DMS114 treated with DMSO at 0.1 percent for 48 hours (cell line): Measurements from ENCODE around the gene RPS6KB2.
A peak's percentile ranks its signal among the peaks of the same experiment; 100 is the strongest.
"Not testable (repeated sequence)": the region's sequence is repeated elsewhere in the genome, so short reads cannot be mapped to it uniquely, and the experiment has no call there.

ENCODE experiments used
- DNase-seq: peaks from one replicate; lab custom pipeline; 2025; ENCODE audit not compliant: unreplicated experiment; lab: John Stamatoyannopoulos, UW

RPS6KB2 gene

GRCh38 chr11:67397536-67397935, 30.8 kb upstream of the RPS6KB2 start:
- no peak for DNase-seq

DNA sequence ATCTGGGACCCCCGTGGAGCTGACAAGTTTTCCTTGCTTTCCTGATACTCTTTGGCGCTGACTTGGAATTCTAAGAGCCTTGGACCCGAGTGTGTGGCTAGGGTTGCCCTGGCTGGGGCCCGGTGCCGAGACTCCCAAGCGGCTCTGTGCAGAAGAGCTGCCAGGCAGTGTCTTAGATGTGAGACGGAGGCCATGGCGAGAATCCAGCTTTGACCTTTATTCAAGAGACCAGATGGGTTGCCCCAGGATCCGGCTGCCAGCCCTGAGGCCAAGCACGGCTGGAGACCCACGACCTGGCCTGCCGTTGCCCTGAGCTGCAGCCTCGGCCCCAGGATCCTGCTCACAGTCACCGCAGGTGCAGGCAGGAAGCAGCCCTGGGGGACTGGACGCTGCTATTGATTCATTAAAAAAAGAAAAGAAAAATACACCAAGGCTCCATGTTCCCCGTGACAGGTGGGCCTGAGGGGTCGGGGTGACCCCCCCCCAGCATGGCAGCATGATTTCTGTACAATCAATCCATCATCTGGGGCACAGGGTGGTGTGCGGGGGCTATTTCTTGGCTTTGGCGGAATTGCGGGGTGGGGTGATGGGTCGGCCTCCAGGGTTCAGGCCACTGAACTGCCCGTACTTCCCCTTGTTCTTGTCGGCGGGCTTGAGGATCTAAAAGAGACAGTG, 30.2 kb upstream of the RPS6KB2 start:
- DNase-seq = no peak

DNA sequence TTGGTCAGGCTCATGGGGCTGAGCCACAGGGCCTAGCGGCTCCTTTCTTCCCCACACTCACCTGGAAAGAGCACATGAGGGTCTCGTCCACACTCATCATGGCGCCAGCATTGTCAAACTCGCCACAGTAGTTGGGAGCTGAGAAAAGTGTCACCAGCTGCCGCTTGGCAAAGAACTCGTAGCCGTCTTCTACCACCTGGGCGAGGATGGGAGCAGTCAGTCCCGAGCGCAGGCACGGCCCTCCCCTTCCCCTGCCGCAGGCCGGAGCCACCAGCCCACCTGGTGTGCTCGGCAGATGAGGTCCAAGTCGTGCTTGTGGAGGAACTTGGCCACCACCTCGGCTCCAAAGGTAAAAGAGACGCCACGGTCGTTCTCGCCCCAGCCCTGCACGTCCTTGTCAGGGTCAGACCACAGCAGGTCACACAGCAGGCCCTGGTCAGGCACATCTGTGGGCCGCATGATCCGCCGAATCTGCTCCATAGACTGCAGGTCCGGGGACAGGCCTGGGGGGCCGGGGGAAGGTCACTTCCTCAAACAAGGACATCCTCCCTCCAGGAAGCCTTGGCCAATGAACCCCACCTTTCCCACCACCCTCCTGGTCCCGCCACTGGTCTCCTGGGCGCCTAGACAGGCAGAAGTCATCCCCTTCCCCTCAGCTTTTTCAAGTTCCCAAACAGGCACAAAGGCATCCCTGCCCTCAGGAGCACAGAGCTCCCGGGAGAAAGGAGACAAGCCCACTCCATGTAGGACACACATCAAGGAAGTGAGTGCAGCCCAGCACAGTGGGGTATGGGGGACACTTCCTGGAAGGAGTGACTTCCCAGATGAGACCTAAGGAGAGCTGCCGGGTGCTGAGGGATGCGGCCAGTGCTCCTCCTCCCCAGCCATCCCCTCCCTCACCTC, 29.4 kb upstream of the RPS6KB2 start:
- no peak for DNase-seq

GRCh38 chr11:67400251-67400941, 27.9 kb upstream of the RPS6KB2 start:
- DNase-seq = no peak

DNA sequence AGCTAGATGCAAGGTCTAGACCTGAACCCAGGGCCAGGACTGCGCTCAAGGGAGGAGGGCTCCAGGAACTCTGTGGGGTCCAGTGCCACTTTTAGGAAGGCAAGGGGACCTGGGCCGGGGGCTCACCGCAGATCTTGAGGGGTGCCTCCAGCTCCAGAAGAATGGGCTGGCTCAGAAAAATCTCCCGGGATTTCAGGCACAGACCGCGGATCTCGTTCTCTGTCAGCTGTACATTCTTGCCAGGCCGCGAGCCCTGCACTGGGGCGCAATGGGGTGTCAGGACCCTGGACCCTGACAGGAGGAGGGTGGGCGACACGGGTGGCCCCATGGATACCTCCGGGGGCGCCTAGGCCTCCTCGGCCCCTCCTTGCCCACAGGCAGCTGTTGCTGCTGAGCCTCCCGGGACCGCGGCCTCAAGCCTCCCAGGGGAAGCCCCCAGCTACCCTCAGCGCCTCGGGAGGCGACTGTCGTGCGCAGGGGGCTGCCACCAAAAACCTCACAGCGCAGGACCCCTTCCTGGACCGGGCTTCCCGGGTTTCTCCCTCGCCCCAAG, 27.3 kb upstream of the RPS6KB2 start:
- no peak for DNase-seq

DNA sequence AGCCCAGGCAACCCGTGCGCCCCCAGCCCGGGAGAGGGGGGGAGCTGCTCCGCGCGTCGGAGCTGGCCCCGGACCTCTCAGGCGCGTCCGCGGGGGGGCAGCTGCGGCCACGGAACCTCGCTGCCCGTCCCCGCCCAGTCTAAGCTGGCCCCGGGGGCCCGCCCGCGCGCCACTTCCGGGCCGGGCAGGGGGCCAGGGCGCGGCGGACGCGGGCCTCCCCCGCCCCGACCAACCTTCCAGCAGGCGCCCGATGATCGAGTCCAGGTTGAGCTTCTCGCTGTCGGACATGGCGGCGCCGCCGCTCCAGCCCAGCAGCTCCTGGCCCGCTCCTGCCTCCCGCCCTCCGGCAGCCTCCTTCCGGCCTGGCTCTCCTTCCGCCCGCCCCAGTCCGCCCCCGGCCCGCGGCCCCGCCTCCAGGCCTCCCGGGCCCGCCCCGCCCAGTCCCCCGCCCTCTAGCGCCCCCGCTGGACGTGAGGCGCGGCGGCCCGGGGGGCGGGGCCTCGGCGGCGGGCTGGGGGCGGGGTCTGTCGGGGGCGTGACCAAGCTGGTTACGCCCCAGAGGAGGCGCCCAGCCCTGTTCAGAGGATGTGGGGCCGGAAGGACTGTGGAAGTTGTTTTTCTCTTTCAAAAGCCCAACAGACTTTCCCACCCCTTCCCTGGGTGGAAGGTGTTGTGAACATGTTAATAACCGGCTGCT, 26.7 kb upstream of the RPS6KB2 start, which contains the start of gene PPP1CA:
Gene PPP1CA (minus strand): TSS at position 364 of the 697 bp plus-strand sequence. CDS start 76 bp downstream, at position 288.
- DNase-seq = peak; percentile 73

DNA sequence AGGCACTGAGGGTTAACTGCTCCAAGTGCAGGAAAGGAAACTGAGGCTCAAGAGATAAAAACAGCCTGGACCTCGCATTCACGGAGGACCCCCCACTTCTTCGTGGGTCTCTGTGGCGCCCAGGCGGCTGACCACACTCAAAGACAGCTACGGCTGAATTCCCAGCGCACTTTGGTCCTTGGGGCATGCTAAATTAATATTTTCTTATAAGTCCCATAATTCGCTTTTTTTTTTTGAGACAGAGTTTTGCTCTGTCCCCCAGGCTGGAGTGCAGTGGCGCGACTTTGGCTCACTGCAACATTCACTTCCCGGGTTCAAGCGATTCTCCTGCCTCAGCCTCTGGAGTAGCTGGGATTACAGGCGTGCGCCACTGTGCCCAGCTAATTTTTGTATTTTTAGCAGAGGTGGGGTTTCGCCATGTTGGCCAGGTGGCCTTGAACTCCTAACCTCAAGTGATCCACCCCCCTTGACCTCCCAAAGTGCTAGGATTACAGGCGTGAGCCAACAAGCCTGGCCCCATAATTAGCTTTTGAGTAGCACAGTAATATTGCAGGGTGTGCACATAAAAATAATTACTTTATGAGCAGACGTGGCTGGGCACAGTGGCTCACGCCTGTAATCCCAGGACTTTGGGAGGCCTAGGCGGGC, 26.0 kb upstream of the RPS6KB2 start:
- DNase-seq = not testable (repeated sequence)

GRCh38 chr11:67403085-67403484, 25.2 kb upstream of the RPS6KB2 start:
- DNase-seq = not testable (repeated sequence)

- DNase-seq = no peak
These were observed 23.6 kb upstream of the RPS6KB2 start for GRCh38 chr11:67404515-67405195.

GRCh38 chr11:67405196-67405567, 23.1 kb upstream of the RPS6KB2 start:
- no peak for DNase-seq

DNA sequence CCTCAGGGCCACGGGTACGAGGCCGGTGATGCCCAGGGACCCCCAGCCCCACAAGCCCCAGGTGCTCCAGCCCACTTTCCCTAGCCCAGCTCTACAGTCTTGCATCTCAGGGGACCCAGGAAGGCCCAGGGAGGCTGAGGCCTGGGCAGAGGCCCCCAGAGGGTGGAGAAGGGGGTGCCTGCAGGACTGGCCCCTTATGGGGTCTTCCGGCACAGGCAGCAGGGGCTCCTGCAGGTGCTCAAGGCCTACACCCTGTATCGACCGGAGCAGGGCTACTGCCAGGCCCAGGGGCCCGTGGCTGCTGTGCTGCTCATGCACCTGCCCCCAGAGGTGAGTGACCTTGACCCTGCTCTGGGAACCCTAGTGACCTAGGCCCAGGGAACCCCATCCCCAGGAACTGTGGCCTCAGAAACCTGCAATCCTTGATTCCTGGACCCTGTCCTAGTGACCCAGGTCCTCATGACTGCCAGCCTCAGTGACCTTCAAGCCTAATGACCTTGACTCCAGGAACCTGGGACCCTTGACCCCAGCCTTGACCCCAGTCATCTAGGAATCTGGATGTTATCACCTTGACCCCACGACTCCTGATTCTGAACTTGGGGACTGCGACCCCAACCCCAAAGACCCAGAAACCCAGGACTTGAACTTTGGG, 22.5 kb upstream of the RPS6KB2 start:
- no peak for DNase-seq

- no peak for DNase-seq
These were observed 21.8 kb upstream of the RPS6KB2 start for GRCh38 chr11:67406420-67406968.

DNA sequence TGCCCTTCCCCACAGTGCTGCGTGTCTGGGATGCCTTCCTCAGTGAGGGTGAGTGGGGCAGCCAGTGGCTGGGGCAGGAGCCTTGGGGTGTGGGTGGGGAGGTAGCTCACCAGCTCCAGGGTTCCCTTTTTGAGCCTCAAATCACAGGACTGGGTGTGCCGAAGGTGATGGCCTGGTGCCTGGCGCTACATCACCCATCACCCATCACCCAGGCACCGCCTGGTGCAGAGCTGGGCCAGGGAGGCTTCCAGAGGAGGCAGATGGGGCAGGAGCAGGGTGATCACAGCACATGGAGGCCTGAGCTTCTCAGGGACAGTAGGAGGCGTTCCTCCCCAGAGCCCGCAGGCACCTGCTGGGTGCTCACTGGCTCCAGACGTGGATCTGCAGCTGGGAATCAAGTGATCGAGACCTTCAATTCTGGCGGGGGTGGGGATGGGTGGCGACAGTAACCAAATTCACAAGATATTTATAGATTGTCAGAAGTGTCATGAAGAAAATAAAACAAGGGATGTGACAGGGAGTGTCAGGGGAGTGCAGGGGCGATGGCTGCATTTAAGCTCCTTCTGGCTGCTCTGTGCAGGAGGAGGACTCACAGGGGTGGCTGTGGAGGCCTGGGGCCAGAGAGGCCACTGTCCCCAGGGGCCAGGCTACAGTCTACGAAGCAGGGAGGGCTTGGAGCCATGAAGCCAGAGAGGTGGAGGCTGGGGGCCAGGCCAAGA, 21.2 kb upstream of the RPS6KB2 start:
- no peak for DNase-seq

- DNase-seq = no peak
These were observed 20.6 kb upstream of the RPS6KB2 start for GRCh38 chr11:67407688-67408163.

DNA sequence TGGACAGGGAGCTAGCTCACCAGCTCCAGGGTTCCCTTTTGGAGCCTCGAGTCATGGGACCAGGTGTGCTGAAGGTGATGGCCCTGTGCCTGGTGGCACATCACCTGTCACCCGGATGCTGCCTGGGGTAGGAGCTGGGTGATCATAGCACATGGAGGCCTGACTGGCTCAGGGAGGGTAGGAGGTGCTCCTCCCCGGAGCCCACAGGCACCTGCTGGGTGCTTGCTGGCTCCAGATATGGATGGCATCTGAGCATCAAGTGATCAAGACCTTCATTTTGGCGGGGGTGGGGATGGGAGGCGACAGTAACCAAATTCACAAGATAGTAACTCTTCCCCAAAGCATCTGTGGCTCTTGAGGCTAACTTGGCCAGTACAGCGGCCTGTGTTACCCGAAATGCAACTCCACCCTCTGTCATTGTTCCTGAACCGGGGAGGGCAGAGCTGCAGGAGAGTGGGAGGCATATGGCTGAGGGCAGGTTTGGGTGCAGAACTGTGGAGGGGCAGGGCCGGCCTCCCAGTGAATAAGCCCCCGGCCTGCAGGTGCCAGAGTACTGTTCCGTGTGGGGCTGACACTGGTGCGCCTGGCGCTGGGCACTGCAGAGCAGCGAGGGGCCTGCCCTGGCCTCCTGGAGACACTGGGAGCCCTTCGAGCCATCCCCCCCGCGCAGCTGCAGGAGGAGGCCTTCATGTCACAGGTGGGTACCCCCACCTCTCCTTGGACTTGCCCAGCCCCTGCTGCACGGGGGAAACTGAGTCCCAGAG, 19.7 kb upstream of the RPS6KB2 start:
- DNase-seq = no peak

GRCh38 chr11:67409261-67409666, 19.0 kb upstream of the RPS6KB2 start:
- DNase-seq = no peak

GRCh38 chr11:67409781-67410368, 18.4 kb upstream of the RPS6KB2 start:
- no peak for DNase-seq
